ENCODE data around the gene CD52.
"Not testable (repeated sequence)": the region's sequence is repeated elsewhere in the genome, so short reads cannot be mapped to it uniquely, and the experiment has no call there.

The CD52 gene

GRCh38 chr1:26284597-26285347 is 33.0 kb upstream of the CD52 start:
- peak; percentile 76 for DNase-seq (ENCODE audit: low spot score)

- peak; percentile 42 for DNase-seq (ENCODE audit: low spot score)
Observed at GRCh38 chr1:26285366-26286063, 32.2 kb upstream of the CD52 start.

GRCh38 chr1:26286064-26286416 is 31.7 kb upstream of the CD52 start:
- no peak for DNase-seq (ENCODE audit: low spot score)

- peak; percentile 72 for DNase-seq (ENCODE audit: low spot score)
Observed at GRCh38 chr1:26287033-26287711, 30.6 kb upstream of the CD52 start.

- no peak for DNase-seq (ENCODE audit: low spot score)
Observed at GRCh38 chr1:26287811-26288210, 29.9 kb upstream of the CD52 start.

- DNase-seq (ENCODE audit: low spot score): peak; percentile 64
Observed at GRCh38 chr1:26288311-26288941, 29.3 kb upstream of the CD52 start.

- peak; percentile 90 for DNase-seq (ENCODE audit: low spot score)
Observed at GRCh38 chr1:26289158-26290059, 28.3 kb upstream of the CD52 start.

GRCh38 chr1:26290122-26290881 is 27.5 kb upstream of the CD52 start:
- peak; percentile 33 for DNase-seq (ENCODE audit: low spot score)

- no peak for DNase-seq (ENCODE audit: low spot score)
Observed at GRCh38 chr1:26290882-26291261, 26.9 kb upstream of the CD52 start.

- DNase-seq (ENCODE audit: low spot score): no peak
Observed at GRCh38 chr1:26291433-26291832, 26.3 kb upstream of the CD52 start.

GRCh38 chr1:26291939-26292338 is 25.8 kb upstream of the CD52 start:
- no peak for DNase-seq (ENCODE audit: low spot score)

- not testable (repeated sequence) for DNase-seq (ENCODE audit: low spot score)
Observed at GRCh38 chr1:26292735-26293134, 25.0 kb upstream of the CD52 start.

- no peak for DNase-seq (ENCODE audit: low spot score)
Observed at GRCh38 chr1:26293911-26294463, 23.8 kb upstream of the CD52 start.

- no peak for DNase-seq (ENCODE audit: low spot score)
Observed at GRCh38 chr1:26295194-26296138, 22.3 kb upstream of the CD52 start.

- no peak for DNase-seq (ENCODE audit: low spot score)
Observed at GRCh38 chr1:26296340-26297056, 21.3 kb upstream of the CD52 start.

- DNase-seq (ENCODE audit: low spot score): no peak
Observed at GRCh38 chr1:26297057-26297790, 20.5 kb upstream of the CD52 start.

GRCh38 chr1:26297791-26298124 is 20.0 kb upstream of the CD52 start:
- DNase-seq (ENCODE audit: low spot score): no peak
